NOMO-1 (cell line): ENCODE results near the gene CEMIP.

Source experiments
- DNase-seq, 2 experiments: peaks; one replicate each; lab custom pipeline; 2025; ENCODE audit not compliant: unreplicated experiment in 2 of 2; lab: John Stamatoyannopoulos, UW

The CEMIP gene

GRCh38 chr15:80817901-80818300 is 38.7 kb downstream of the CEMIP start:
- no peak for DNase-seq

GRCh38 chr15:80819001-80819400 is 39.8 kb downstream of the CEMIP start:
- DNase-seq: peak; percentile 67 to 69

GRCh38 chr15:80820092-80820491 is 40.9 kb downstream of the CEMIP start:
- DNase-seq: no peak

GRCh38 chr15:80822256-80822655 is 43.1 kb downstream of the CEMIP start:
- DNase-seq: no peak

GRCh38 chr15:80822676-80823075 is 43.5 kb downstream of the CEMIP start:
- DNase-seq: no peak

GRCh38 chr15:80823120-80823519 is 44.0 kb downstream of the CEMIP start:
- DNase-seq: no peak

- DNase-seq: peak in 1 of 2 experiments; percentile 36
Measured at GRCh38 chr15:80823995-80824394, 44.8 kb downstream of the CEMIP start.

GRCh38 chr15:80825361-80826030 is 46.3 kb downstream of the CEMIP start:
- DNase-seq: no peak

GRCh38 chr15:80828796-80829195 is 49.6 kb downstream of the CEMIP start:
- DNase-seq: peak in 1 of 2 experiments; percentile 5

GRCh38 chr15:80830677-80831076 is 51.5 kb downstream of the CEMIP start:
- no peak for DNase-seq

GRCh38 chr15:80831192-80831591 is 52.0 kb downstream of the CEMIP start:
- no peak for DNase-seq

- DNase-seq: no peak
Measured at GRCh38 chr15:80831606-80832224, 52.5 kb downstream of the CEMIP start.

- DNase-seq: no peak
Measured at GRCh38 chr15:80832686-80833085, 53.5 kb downstream of the CEMIP start.

- no peak for DNase-seq
Measured at GRCh38 chr15:80834402-80834801, 55.2 kb downstream of the CEMIP start.

GRCh38 chr15:80834906-80835305 is 55.7 kb downstream of the CEMIP start:
- DNase-seq: no peak

GRCh38 chr15:80835336-80835735 is 56.2 kb downstream of the CEMIP start:
- no peak for DNase-seq

GRCh38 chr15:80836223-80836622 is 57.1 kb downstream of the CEMIP start:
- DNase-seq: no peak

GRCh38 chr15:80837006-80837405 is 57.8 kb downstream of the CEMIP start:
- DNase-seq: no peak

GRCh38 chr15:80838012-80838411 is 58.8 kb downstream of the CEMIP start:
- DNase-seq: no peak

GRCh38 chr15:80838666-80839065 is 59.5 kb downstream of the CEMIP start:
- no peak for DNase-seq

- no peak for DNase-seq
Measured at GRCh38 chr15:80839764-80840130, 60.6 kb downstream of the CEMIP start.
